Ovary (tissue), 9 donors: ENCODE data around the gene PHLPP2. TPM values are rescaled to one million over a fixed set of nuclear protein-coding genes. Genes with fewer than 3 reads are reported as not detected.

Experiments used
- DNase-seq, 5 donors: peaks; one replicate each; pipeline ENCODE4 v3.0.0-alpha.2; 2019 to 2020
- H3K27ac ChIP-seq, 2 donors: fragments of 200-600 bp; one replicate each; pipeline versions ENCODE4 v1.5.1 to v1.8.0; 2019 to 2022
- H3K27me3 ChIP-seq: fragments of 200-600 bp; one replicate; pipeline ENCODE4 v1.8.0; 2022
- H3K36me3 ChIP-seq: fragments of 200-600 bp; sonication (generic); one replicate; pipeline ENCODE4 v1.5.1; 2019
- H3K4me1 ChIP-seq: one replicate; pipeline ENCODE4 v1.8.1; 2013; ENCODE audit warnings: mild to moderate bottlenecking, moderate library complexity; ENCODE audit not compliant: insufficient read depth
- H3K4me3 ChIP-seq: fragments of 200-600 bp; sonication (generic); one replicate; pipeline ENCODE4 v1.5.1; 2017
- H3K9me3 ChIP-seq, 2 donors: fragments of 200-600 bp in 1 of 2; sonication (generic) in 1 of 2; one replicate each; pipeline versions ENCODE4 v1.5.1 to v1.8.1; 2013 to 2019; ENCODE audit warnings: mild to moderate bottlenecking in 1 of 2, moderate library complexity in 1 of 2
- CTCF ChIP-seq, 3 donors: fragments of 450-650 bp in 2 of 3; fragments of 200-600 bp in 1 of 3; IDR thresholded peaks; one replicate each; pipeline versions ENCODE4 v1.5.1 to v1.8.0; 2016 to 2022; ENCODE audit warnings: antibody characterized with exemption in 3 of 3, mild to moderate bottlenecking in 1 of 3
- EP300 ChIP-seq: sonication (generic); formaldehyde crosslinking; IDR thresholded peaks from one replicate; pipeline ENCODE4 v1.6.1; 2017; ENCODE audit warnings: antibody characterized with exemption
- POLR2A ChIP-seq: fragments of 450-650 bp; IDR thresholded peaks from one replicate; pipeline ENCODE4 v1.6.1; 2017; ENCODE audit warnings: antibody characterized with exemption, mild to moderate bottlenecking, moderate library complexity
- whole genome bisulfite sequencing, 3 donors: extraction: QIAGEN DNeasy Blood & Tissue Kit in 1 of 3; methylation state at CpG; one replicate each; pipeline versions ENCODE4 v1.1.5 to v1.1.7; 2013 to 2017; 5-methylcytosine and 5-hydroxymethylcytosine counted together
- intact Hi-C, 4 donors: fragments of 100-400 bp; cut with DNase I; formaldehyde crosslinking; loops; one replicate each; pipeline versions ENCODE4 v1.11.0 to v1.15.1; 2022 to 2023
- polyA plus RNA-seq, 2 donors: library from polyadenylated mRNA; stranded (reverse); fragments of 200-250 nt in 1 of 2; fragments of 350-450 nt in 1 of 2; fragmentation: Illumina TruSeq in 1 of 2; extraction: RNeasy Lipid Tissue Mini Kit (QIAGEN cat#74804) in 1 of 2; gene quantifications; one replicate each; pipeline ENCODE4 v1.2.3, GENCODE V29; 2013 to 2014
- total RNA-seq, 7 donors: library from RNA; depleted of rRNA in 2 of 7; stranded (reverse); fragments of >200 nt in 2 of 7; fragmentation: NEBNext Ultra II Directional in 3 of 7; extraction: Animal tissue kit (Norgen Biotek cat#: 25700) in 3 of 7; gene quantifications; one replicate each; pipeline versions ENCODE4 v1.1.0 to v1.2.4, GENCODE V29; 2016 to 2023
- donor health status: DM: no; HTN: no; CAD: no; lungs with moderate emphysema.
- donor health status: DM: no; HTN: no; CAD: no.
- donor health status: Bipolar disorder and iron deficiency.
- donor health status: DM: yes; HTN: yes; CAD: no.
- donor health status: DM: no; HTN: no; CAD: no.
- donor health status: DM: yes; HTN: yes; CAD: no.

PHLPP2 gene
- total and polyA plus RNA-seq, 9 donors: 3.5 to 19.0 (median 11.0) TPM

- Histone ChIP-seq H3K27me3 (no peaks in the 10 kb centered on the region), H3K9me3 (no peaks in the 10 kb centered on the region), H3K36me3 (no peaks in the 10 kb centered on the region), H3K27ac (no peak overlapping the region), H3K4me3 (no peak overlapping the region), H3K4me1 (no peaks in the 10 kb centered on the region)
- no peak for TF ChIP-seq POLR2A
- intact Hi-C loops: no loop called here
- no peak for DNase-seq
- 47 to 57% (median 48%) methylated on average over 4 of the region's 4 CpGs for WGBS, 3 donors
Observed at GRCh38 chr16:71666928-71667707, 57.4 kb downstream of the PHLPP2 start.

- Histone ChIP-seq H3K4me3 (no peak overlapping the region), H3K9me3 (no peaks in the 10 kb centered on the region), H3K36me3 (no peaks in the 10 kb centered on the region), H3K4me1 (no peaks in the 10 kb centered on the region), H3K27me3 (no peaks in the 10 kb centered on the region), H3K27ac (no peak overlapping the region)
- TF ChIP-seq POLR2A: no peak
- no peak for TF ChIP-seq CTCF (IDR thresholded peaks at IDR 0.05)
- TF ChIP-seq EP300: no peak
- intact Hi-C loops: no loop called here
- 75 to 79% (median 77%) methylated on average over 1 of the region's 1 CpG for WGBS, 3 donors
- no peak for DNase-seq
Observed at GRCh38 chr16:71666264-71666663, 58.2 kb downstream of the PHLPP2 start.

- no peaks in the 10 kb centered on the region for H3K36me3 ChIP-seq
- no peaks in the 10 kb centered on the region for H3K27me3 ChIP-seq
- intact Hi-C loops: no loop called here
- TF ChIP-seq POLR2A (no peak), CTCF (IDR thresholded peaks at IDR 0.05) (no peak), EP300 (no peak)
- H3K27ac ChIP-seq: no peak overlapping the region
- WGBS, 3 donors: 96 to 98% (median 98%) methylated on average over 2 of the region's 2 CpGs
- no peak overlapping the region for H3K4me3 ChIP-seq
- H3K9me3 ChIP-seq: no peaks in the 10 kb centered on the region
- DNase-seq: no peak
- H3K4me1 ChIP-seq: no peaks in the 10 kb centered on the region
Observed at GRCh38 chr16:71659471-71659870, 65.0 kb downstream of the PHLPP2 start.

GRCh38 chr16:71658771-71659170 is 65.7 kb downstream of the PHLPP2 start:
- Histone ChIP-seq H3K4me3 (no peak overlapping the region), H3K27ac (no peak overlapping the region), H3K27me3 (no peaks in the 10 kb centered on the region), H3K36me3 (no peaks in the 10 kb centered on the region), H3K4me1 (no peaks in the 10 kb centered on the region), H3K9me3 (no peaks in the 10 kb centered on the region)
- no peak for DNase-seq
- no peak for TF ChIP-seq POLR2A
- no peak for TF ChIP-seq EP300
- no peak for TF ChIP-seq CTCF (IDR thresholded peaks at IDR 0.05)
- WGBS, 3 donors: 78 to 89% (median 81%) methylated on average over 4 of the region's 4 CpGs
- intact Hi-C loops: no loop called here

GRCh38 chr16:71649704-71650103 is 74.8 kb downstream of the PHLPP2 start:
- no peaks in the 10 kb centered on the region for H3K4me1 ChIP-seq
- WGBS, 3 donors: 95 to 96% (median 96%) methylated on average over 7 of the region's 7 CpGs
- no peak for DNase-seq
- no peak overlapping the region for H3K4me3 ChIP-seq
- intact Hi-C loops: no loop called here
- no peak overlapping the region for H3K27ac ChIP-seq
- no peaks in the 10 kb centered on the region for H3K36me3 ChIP-seq
- H3K27me3 ChIP-seq: no peaks in the 10 kb centered on the region
- TF ChIP-seq POLR2A (no peak), CTCF (IDR thresholded peaks at IDR 0.05) (no peak), EP300 (no peak)
- no peaks in the 10 kb centered on the region for H3K9me3 ChIP-seq
